Heart right ventricle (tissue), 16 donors: ENCODE results near the gene EEF1G. TPM values are rescaled to one million over a fixed set of nuclear protein-coding genes. Genes with fewer than 3 reads are reported as not detected.
A peak's percentile ranks its signal among the peaks of the same experiment; 100 is the strongest.
"Not testable (repeated sequence)": the region's sequence is repeated elsewhere in the genome, so short reads cannot be mapped to it uniquely, and the experiment has no call there.

Experiments used
- ATAC-seq, 8 donors: fragments of 200-7000 bp; cut with Tn5 transposase; one replicate each; pipeline ENCODE4 v1.9.1; 2020; ENCODE audit warnings: mild to moderate bottlenecking in 8 of 8, moderate library complexity in 8 of 8, moderate number of reproducible peaks in 1 of 8
- DNase-seq, 2 donors: peaks; one replicate each; pipeline ENCODE4 v3.0.0-alpha.2; 2020
- H3K27ac ChIP-seq, 10 donors: fragments of 200-600 bp; sonication (generic) in 2 of 10; one replicate each; pipeline versions ENCODE4 v1.5.0 to v1.8.0; 2020 to 2022; ENCODE audit warnings: mild to moderate bottlenecking in 3 of 10
- H3K27me3 ChIP-seq, 7 donors: fragments of 200-600 bp; one replicate each; pipeline ENCODE4 v1.8.0; 2021 to 2022; ENCODE audit warnings: mild to moderate bottlenecking in 2 of 7
- H3K36me3 ChIP-seq, 9 donors: fragments of 200-600 bp; sonication (generic) in 1 of 9; one replicate each; pipeline versions ENCODE4 v1.5.0 to v1.8.0; 2020 to 2022; ENCODE audit warnings: mild to moderate bottlenecking in 2 of 9
- H3K4me1 ChIP-seq, 9 donors: fragments of 200-600 bp; sonication (generic) in 1 of 9; one replicate each; pipeline versions ENCODE4 v1.5.0 to v1.8.0; 2020 to 2022; ENCODE audit warnings: mild to moderate bottlenecking in 4 of 9
- H3K4me3 ChIP-seq, 10 donors: fragments of 200-600 bp; sonication (generic) in 2 of 10; one replicate each; pipeline versions ENCODE4 v1.5.0 to v1.8.0; 2020 to 2022; ENCODE audit warnings: mild to moderate bottlenecking in 7 of 10, moderate library complexity in 2 of 10
- H3K9me3 ChIP-seq, 11 donors: fragments of 200-600 bp in 10 of 11; sonication (generic) in 2 of 11; one replicate each; pipeline versions ENCODE4 v1.5.0 to v1.8.0; 2013 to 2022; ENCODE audit warnings: mild to moderate bottlenecking in 2 of 11, control low read depth in 1 of 11, moderate library complexity in 1 of 11
- CTCF ChIP-seq, 9 donors: fragments of 200-600 bp; sonication (generic) in 2 of 9; IDR thresholded peaks; one replicate each; pipeline versions ENCODE4 v1.5.0 to v1.8.0; 2021 to 2022; ENCODE audit warnings: antibody characterized with exemption in 9 of 9, mild to moderate bottlenecking in 5 of 9, moderate library complexity in 1 of 9
- WGBS, 2 donors: extraction: QIAGEN DNeasy Blood & Tissue Kit; methylation state at CpG; one replicate each; pipeline ENCODE4 v1.1.7; 2013; ENCODE audit warnings: inconsistent platforms in 1 of 2; 5-methylcytosine and 5-hydroxymethylcytosine counted together
- intact Hi-C, 10 donors: fragments of 100-400 bp; cut with DNase I; formaldehyde crosslinking; loops; one replicate each; pipeline versions ENCODE4 v1.11.1 to v1.14.2; 2022
- polyA plus RNA-seq, 2 donors: library from polyadenylated mRNA; stranded (reverse); fragments of 200-250 nt; gene quantifications; one replicate each; pipeline ENCODE4 v1.2.3, GENCODE V29; 2013
- total RNA-seq, 10 donors: library from RNA; stranded (reverse); fragmentation: NEBNext Ultra II Directional in 3 of 10; extraction: Animal tissue kit (Norgen Biotek cat#: 25700) in 3 of 10; gene quantifications; one replicate each; pipeline versions ENCODE4 v1.2.1 to v1.2.4, GENCODE V29; 2021 to 2023
- donor health status: Arrhythmogenic right ventricular cardiomyopathy.
- donor health status: ischemic (EF 13 %, LVEDD 7.1; RV severe dilation, severe dysfunction).
- donor health status: healthy with polysubstance abuse.
- donor health status: DM: no; HTN: yes; CAD: no.
- donor health status: DM: no; HTN: no; CAD: no.
- donor health status: ischemic (EF 25% LVEDD 6.9; RV normal size, moderate dysfunction).
- donor health status: ischemic (EF 25% LVEDD 5.7; RV mildly dilated, moderate dysfunction).
- donor health status: healthy.
- donor health status: DM: yes; HTN: yes; CAD: no.
- donor health status: Ischemic cardiomyopathy.
- donor health status: ischemic (EF 35%, LVEDD 5.7; RV mildly dilated, moderate dysfunction).
- donor health status: nonischemic (EF 11% LVEDD 7.7; RV severe dilation, severe dysfunction).
- donor health status: DM: yes; HTN: yes; CAD: no.
- donor health status: PGD.
- donor health status: ischemic (EF 29% LVEDD 5.4; RV normal size, mild dysfunction).
- donor health status: nonischemic (EF 23%, LVEDD 6.1; RV moderate dilation, normal function).

The EEF1G gene
- total and polyA plus RNA-seq, 12 donors: 555 to 1,173 (median 1,002) TPM

- 32% methylated on average over 2 of the region's 2 CpGs for WGBS, 2 donors
- peak; percentile 67 to 89 (median 86) for ATAC-seq
- no peaks in the 10 kb centered on the region for H3K9me3 ChIP-seq
- intact Hi-C loops: loop anchor here in 7 of 10 donors (1.0 to 10.0 kb wide), 9 partner anchors 18 to 166 kb away; no protein-coding TSS in a partner anchor
- TF ChIP-seq CTCF (IDR thresholded peaks at IDR 0.05): peak; percentile 78 to 89 (median 83)
- no peaks in the 10 kb centered on the region for H3K27me3 ChIP-seq
- no peak overlapping the region for H3K4me3 ChIP-seq
- H3K4me1 ChIP-seq: peaks cover 22 to 52% (median 38%) of the 10 kb centered on the region in 9 donors
- H3K27ac ChIP-seq: peak overlapping the region; percentile 44 to 81 (median 72)
- H3K36me3 ChIP-seq: peaks cover 0 to 82% (median 40%) of the 10 kb centered on the region in 9 donors
- peak; percentile 79 to 91 for DNase-seq
Measured at GRCh38 chr11:62560566-62561103, 13.1 kb downstream of the EEF1G start.

- not testable (repeated sequence) for H3K9me3 ChIP-seq, H3K4me3 ChIP-seq, DNase-seq, ATAC-seq, H3K27me3 ChIP-seq
- Histone ChIP-seq H3K36me3 (peaks cover 0 to 72% (median 38%) of the 10 kb centered on the region in 9 donors), H3K27ac (peak overlapping the region in 9 of 10 donors; percentile 44 to 81 (median 72)), H3K4me1 (peaks cover 22 to 62% (median 48%) of the 10 kb centered on the region in 9 donors)
- intact Hi-C loops: loop anchor here in 8 of 10 donors (1.0 to 10.0 kb wide), 9 partner anchors 17 to 165 kb away; no protein-coding TSS in a partner anchor
- WGBS, 2 donors: 78 to 83% methylated on average over 5 of the region's 5 CpGs
Measured at GRCh38 chr11:62559626-62560025, 14.1 kb downstream of the EEF1G start.

GRCh38 chr11:62559204-62559603, 14.5 kb downstream of the EEF1G start:
- TF ChIP-seq CTCF (IDR thresholded peaks at IDR 0.05): no peak
- 84 to 85% methylated on average over 8 of the region's 8 CpGs for WGBS, 2 donors
- Histone ChIP-seq H3K36me3 (peaks cover 0 to 68% (median 38%) of the 10 kb centered on the region in 9 donors), H3K4me3 (no peak overlapping the region), H3K4me1 (peaks cover 24 to 66% (median 53%) of the 10 kb centered on the region in 9 donors), H3K9me3 (no peaks in the 10 kb centered on the region), H3K27ac (peak overlapping the region in 5 of 10 donors; percentile 44 to 76 (median 73)), H3K27me3 (no peaks in the 10 kb centered on the region)
- intact Hi-C loops: loop anchor here in 1 of 10 donors (5.0 kb wide), 1 partner anchor 62 kb away; no protein-coding TSS in a partner anchor
- DNase-seq (no peak), ATAC-seq (no peak)

- Histone ChIP-seq H3K27ac (peak overlapping the region in 3 of 10 donors; percentile 73 to 92 (median 75)), H3K4me3 (no peak overlapping the region), H3K9me3 (no peaks in the 10 kb centered on the region), H3K4me1 (peaks cover 27 to 72% (median 58%) of the 10 kb centered on the region in 9 donors), H3K27me3 (no peaks in the 10 kb centered on the region), H3K36me3 (peaks cover 0 to 63% (median 38%) of the 10 kb centered on the region in 9 donors)
- TF ChIP-seq CTCF (IDR thresholded peaks at IDR 0.05): no peak
- ATAC-seq (no peak), DNase-seq (no peak)
- 90 to 91% methylated on average over 9 of the region's 9 CpGs for WGBS, 2 donors
- intact Hi-C loops: loop anchor here in 1 of 10 donors (5.0 kb wide), 1 partner anchor 61 kb away; no protein-coding TSS in a partner anchor
Measured at GRCh38 chr11:62558669-62559068, 15.0 kb downstream of the EEF1G start.
